Measurements from ENCODE around the gene ADGRL3.

ADGRL3 gene

DNA sequence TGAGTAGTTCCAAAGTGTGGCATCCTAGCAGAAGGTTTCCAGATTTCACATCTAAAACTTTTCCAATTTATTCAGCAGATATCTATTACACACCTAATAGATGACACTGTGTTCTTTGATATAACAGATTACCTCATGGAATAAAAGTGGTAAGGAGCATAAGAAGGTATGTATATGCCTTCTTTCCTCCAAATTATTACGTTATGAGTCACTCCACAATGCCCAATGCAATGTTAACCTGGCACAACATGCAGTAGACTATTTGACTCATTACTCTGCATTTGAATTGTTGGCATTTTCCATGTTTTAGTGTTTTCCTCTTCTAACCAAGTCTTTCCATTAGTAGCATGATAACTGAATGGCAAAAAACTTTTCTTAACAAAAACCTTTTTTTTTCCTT, 383.6 kb downstream of the ADGRL3 start:
- TF ChIP-seq ISL1 (CRISPR knock-in tag; IDR thresholded peaks at IDR 0.05), result peak; percentile 71
- TF ChIP-seq, protein P1, sequence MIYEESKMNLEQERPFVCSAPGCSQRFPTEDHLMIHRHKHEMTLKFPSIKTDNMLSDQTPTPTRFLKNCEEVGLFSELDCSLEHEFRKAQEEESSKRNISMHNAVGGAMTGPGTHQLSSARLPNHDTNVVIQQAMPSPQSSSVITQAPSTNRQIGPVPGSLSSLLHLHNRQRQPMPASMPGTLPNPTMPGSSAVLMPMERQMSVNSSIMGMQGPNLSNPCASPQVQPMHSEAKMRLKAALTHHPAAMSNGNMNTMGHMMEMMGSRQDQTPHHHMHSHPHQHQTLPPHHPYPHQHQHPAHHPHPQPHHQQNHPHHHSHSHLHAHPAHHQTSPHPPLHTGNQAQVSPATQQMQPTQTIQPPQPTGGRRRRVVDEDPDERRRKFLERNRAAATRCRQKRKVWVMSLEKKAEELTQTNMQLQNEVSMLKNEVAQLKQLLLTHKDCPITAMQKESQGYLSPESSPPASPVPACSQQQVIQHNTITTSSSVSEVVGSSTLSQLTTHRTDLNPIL (CRISPR knock-in tag; IDR thresholded peaks at IDR 0.05; ENCODE audit: low read depth), result peak; percentile 54; the same call in 1 of the 2 replicates
- TF ChIP-seq ZNF8 (CRISPR knock-in tag; IDR thresholded peaks at IDR 0.05), result no peak
- no peak for ATAC-seq

DNA sequence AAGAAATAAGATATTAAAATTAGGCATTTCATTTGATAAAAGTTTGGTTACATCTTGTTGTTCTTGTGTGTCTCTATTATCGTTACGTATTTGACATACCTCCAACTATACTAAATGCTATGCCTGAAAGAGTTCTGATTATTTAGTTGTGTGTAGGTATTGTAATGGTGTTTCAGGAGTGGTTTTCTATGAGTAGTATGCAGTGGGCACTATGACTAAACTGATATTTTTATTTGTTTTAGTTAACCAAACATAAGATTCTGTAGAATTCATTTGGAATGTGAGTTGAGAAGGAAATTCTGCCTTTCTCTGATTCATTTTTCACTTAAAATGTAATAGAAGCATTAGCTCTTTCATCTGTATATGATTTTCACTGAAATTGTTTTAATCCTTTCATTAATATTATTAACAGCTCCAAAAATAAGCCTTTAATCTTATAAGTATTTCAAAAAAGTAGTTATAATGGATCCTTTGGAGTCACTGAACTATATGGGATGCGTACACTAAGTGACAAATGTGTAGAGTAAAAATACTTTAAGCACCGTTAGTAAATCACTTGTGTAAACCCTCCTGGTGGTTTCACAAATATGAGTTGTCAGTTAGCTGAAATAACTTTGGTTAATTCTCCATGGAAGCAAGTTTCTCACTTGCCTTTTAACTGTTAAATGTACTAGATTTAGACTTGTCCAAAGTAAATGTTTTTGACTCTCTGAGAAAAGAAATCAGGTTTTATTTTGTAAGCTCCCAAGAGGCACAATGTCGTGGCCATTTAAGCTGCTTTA, 388.7 kb downstream of the ADGRL3 start:
- TF ChIP-seq SNAI2 (CRISPR knock-in tag; IDR thresholded peaks at IDR 0.05) (no peak), ZFP3 (CRISPR knock-in tag; IDR thresholded peaks at IDR 0.05) (no peak), RARB (CRISPR knock-in tag; IDR thresholded peaks at IDR 0.05) (no peak), TCF4 (CRISPR knock-in tag; IDR thresholded peaks at IDR 0.05; ENCODE audit: borderline replicate concordance) (no peak), OSR1 (CRISPR knock-in tag; IDR thresholded peaks at IDR 0.05) (no peak), ZFP30 (CRISPR knock-in tag; IDR thresholded peaks at IDR 0.05) (no peak), ZC3H10 (CRISPR knock-in tag; IDR thresholded peaks at IDR 0.05) (no peak), ESRRG (CRISPR knock-in tag; IDR thresholded peaks at IDR 0.05) (no peak)
- ATAC-seq, result no peak

DNA sequence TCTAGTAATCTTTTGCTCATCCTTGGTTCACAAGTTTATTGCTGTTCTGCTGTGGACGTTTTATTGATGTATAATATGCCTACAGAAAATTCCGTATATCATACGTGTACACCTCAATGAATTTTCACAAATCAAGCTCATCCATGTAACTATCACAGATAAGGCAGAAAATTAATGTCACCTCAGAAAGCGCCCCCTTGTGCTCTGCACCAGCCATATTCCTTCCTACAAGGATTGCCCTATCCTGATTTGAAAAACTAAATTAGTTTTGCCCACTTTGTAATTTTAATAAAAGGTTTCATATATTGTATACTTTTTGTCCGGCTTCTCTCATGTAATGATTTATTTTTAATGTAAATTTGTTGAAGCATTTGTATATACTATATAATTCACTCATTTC, 390.8 kb downstream of the ADGRL3 start:
- TF ChIP-seq TCF4 (CRISPR knock-in tag; IDR thresholded peaks at IDR 0.05; ENCODE audit: borderline replicate concordance) (no peak), GLIS3 (CRISPR knock-in tag; IDR thresholded peaks at IDR 0.05) (no peak), ARNTL (CRISPR knock-in tag; IDR thresholded peaks at IDR 0.05; ENCODE audit: borderline replicate concordance, low read depth) (no peak), ISL1 (CRISPR knock-in tag; IDR thresholded peaks at IDR 0.05) (no peak), PPARA (CRISPR knock-in tag; IDR thresholded peaks at IDR 0.05; ENCODE audit: borderline replicate concordance) (no peak), TOX (CRISPR knock-in tag; IDR thresholded peaks at IDR 0.05; ENCODE audit: borderline replicate concordance) (no peak), ZNF70 (CRISPR knock-in tag; IDR thresholded peaks at IDR 0.05) (no peak), CSDC2 (CRISPR knock-in tag; IDR thresholded peaks at IDR 0.05) (no peak), OSR1 (CRISPR knock-in tag; IDR thresholded peaks at IDR 0.05) (no peak), BACH2 (CRISPR knock-in tag; IDR thresholded peaks at IDR 0.05; ENCODE audit: borderline replicate concordance) (no peak), ESRRG (CRISPR knock-in tag; IDR thresholded peaks at IDR 0.05) (no peak), ZNF565 (CRISPR knock-in tag; conservative IDR thresholded peaks at IDR 0.05; ENCODE audit: low read depth) (no peak), ZC3H10 (CRISPR knock-in tag; IDR thresholded peaks at IDR 0.05) (no peak), ZNF8 (CRISPR knock-in tag; IDR thresholded peaks at IDR 0.05) (no peak), SNAI2 (CRISPR knock-in tag; IDR thresholded peaks at IDR 0.05) (no peak), RARB (CRISPR knock-in tag; IDR thresholded peaks at IDR 0.05) (no peak)
- TF ChIP-seq, protein P1 (CRISPR knock-in tag; IDR thresholded peaks at IDR 0.05; ENCODE audit: low read depth), result no peak
- TF ChIP-seq, protein P2, sequence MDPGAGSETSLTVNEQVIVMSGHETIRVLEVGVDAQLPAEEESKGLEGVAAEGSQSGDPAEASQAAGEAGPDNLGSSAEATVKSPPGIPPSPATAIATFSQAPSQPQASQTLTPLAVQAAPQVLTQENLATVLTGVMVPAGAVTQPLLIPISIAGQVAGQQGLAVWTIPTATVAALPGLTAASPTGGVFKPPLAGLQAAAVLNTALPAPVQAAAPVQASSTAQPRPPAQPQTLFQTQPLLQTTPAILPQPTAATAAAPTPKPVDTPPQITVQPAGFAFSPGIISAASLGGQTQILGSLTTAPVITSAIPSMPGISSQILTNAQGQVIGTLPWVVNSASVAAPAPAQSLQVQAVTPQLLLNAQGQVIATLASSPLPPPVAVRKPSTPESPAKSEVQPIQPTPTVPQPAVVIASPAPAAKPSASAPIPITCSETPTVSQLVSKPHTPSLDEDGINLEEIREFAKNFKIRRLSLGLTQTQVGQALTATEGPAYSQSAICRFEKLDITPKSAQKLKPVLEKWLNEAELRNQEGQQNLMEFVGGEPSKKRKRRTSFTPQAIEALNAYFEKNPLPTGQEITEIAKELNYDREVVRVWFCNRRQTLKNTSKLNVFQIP (CRISPR knock-in tag; IDR thresholded peaks at IDR 0.05; ENCODE audit: borderline replicate concordance, low read depth), result no peak
- TF ChIP-seq, protein P3, sequence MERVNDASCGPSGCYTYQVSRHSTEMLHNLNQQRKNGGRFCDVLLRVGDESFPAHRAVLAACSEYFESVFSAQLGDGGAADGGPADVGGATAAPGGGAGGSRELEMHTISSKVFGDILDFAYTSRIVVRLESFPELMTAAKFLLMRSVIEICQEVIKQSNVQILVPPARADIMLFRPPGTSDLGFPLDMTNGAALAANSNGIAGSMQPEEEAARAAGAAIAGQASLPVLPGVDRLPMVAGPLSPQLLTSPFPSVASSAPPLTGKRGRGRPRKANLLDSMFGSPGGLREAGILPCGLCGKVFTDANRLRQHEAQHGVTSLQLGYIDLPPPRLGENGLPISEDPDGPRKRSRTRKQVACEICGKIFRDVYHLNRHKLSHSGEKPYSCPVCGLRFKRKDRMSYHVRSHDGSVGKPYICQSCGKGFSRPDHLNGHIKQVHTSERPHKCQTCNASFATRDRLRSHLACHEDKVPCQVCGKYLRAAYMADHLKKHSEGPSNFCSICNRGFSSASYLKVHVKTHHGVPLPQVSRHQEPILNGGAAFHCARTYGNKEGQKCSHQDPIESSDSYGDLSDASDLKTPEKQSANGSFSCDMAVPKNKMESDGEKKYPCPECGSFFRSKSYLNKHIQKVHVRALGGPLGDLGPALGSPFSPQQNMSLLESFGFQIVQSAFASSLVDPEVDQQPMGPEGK (CRISPR knock-in tag; IDR thresholded peaks at IDR 0.05; ENCODE audit: borderline replicate concordance), result no peak
- TF ChIP-seq, protein P4, sequence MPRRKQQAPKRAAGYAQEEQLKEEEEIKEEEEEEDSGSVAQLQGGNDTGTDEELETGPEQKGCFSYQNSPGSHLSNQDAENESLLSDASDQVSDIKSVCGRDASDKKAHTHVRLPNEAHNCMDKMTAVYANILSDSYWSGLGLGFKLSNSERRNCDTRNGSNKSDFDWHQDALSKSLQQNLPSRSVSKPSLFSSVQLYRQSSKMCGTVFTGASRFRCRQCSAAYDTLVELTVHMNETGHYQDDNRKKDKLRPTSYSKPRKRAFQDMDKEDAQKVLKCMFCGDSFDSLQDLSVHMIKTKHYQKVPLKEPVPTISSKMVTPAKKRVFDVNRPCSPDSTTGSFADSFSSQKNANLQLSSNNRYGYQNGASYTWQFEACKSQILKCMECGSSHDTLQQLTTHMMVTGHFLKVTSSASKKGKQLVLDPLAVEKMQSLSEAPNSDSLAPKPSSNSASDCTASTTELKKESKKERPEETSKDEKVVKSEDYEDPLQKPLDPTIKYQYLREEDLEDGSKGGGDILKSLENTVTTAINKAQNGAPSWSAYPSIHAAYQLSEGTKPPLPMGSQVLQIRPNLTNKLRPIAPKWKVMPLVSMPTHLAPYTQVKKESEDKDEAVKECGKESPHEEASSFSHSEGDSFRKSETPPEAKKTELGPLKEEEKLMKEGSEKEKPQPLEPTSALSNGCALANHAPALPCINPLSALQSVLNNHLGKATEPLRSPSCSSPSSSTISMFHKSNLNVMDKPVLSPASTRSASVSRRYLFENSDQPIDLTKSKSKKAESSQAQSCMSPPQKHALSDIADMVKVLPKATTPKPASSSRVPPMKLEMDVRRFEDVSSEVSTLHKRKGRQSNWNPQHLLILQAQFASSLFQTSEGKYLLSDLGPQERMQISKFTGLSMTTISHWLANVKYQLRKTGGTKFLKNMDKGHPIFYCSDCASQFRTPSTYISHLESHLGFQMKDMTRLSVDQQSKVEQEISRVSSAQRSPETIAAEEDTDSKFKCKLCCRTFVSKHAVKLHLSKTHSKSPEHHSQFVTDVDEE (CRISPR knock-in tag; IDR thresholded peaks at IDR 0.05), result no peak
- ATAC-seq, result no peak
